MM.1S (cell line): ENCODE results near the gene DNTT.

ENCODE experiments used
- CTCF ChIP-seq: fragments of 300-600 bp; sonication (generic); IDR thresholded peaks from 2 replicates; pipeline ENCODE4 v1.5.1; 2016; ENCODE audit warnings: antibody characterized with exemption, low read length, mixed read lengths
- EZH2 ChIP-seq: fragments of 300-600 bp; sonication (generic); optimal IDR thresholded peaks from 2 replicates; pipeline ENCODE3; 2017; ENCODE audit warnings: low read depth, mild to moderate bottlenecking, antibody characterized with exemption, low read length, mixed read lengths
- EZH2phosphoT487 ChIP-seq: fragments of 300-600 bp; sonication (generic); IDR thresholded peaks from 2 replicates; pipeline ENCODE4 v1.6.1; 2018; ENCODE audit warnings: antibody characterized with exemption, low read length

- TF ChIP-seq CTCF (no peak), EZH2 (no peak), EZH2phosphoT487 (no peak)
These were observed 64.7 kb downstream of the DNTT start for GRCh38 chr10:96368971-96369370.
